Measurements from ENCODE around the gene GABBR2.

GABBR2 gene

GRCh38 chr9:98363644-98364043 is 345.1 kb downstream of the GABBR2 start:
- TF ChIP-seq EP300 (IDR thresholded peaks at IDR 0.05; ENCODE audit: borderline replicate concordance) (no peak), CREB1 (IDR thresholded peaks at IDR 0.05; ENCODE audit: low read depth) (no peak), RAD21 (IDR thresholded peaks at IDR 0.05; ENCODE audit: low read depth) (no peak), CEBPB (IDR thresholded peaks at IDR 0.05) (no peak), TCF12 (IDR thresholded peaks at IDR 0.05; ENCODE audit: low read depth) (no peak), NFIC (IDR thresholded peaks at IDR 0.05) (no peak), TEAD4 (IDR thresholded peaks at IDR 0.05) (no peak), TAF1 (IDR thresholded peaks at IDR 0.05; ENCODE audit: low read depth) (no peak), MAX (IDR thresholded peaks at IDR 0.05) (no peak), REST (IDR thresholded peaks at IDR 0.05; ENCODE audit: low read depth) (no peak), EGR1 (IDR thresholded peaks at IDR 0.05) (no peak), YY1 (IDR thresholded peaks at IDR 0.05; ENCODE audit: low read depth) (no peak), FOXM1 (IDR thresholded peaks at IDR 0.05; ENCODE audit: borderline replicate concordance, low read depth) (no peak), USF1 (IDR thresholded peaks at IDR 0.05) (no peak), ZBTB7A (IDR thresholded peaks at IDR 0.05; ENCODE audit: low read depth) (no peak)

- TF ChIP-seq RAD21 (IDR thresholded peaks at IDR 0.05; ENCODE audit: low read depth): no peak
- no peak for TF ChIP-seq USF1 (IDR thresholded peaks at IDR 0.05)
- TF ChIP-seq YY1 (IDR thresholded peaks at IDR 0.05; ENCODE audit: low read depth): no peak
- no peak for TF ChIP-seq EGR1 (IDR thresholded peaks at IDR 0.05)
- no peak for TF ChIP-seq TCF12 (IDR thresholded peaks at IDR 0.05; ENCODE audit: low read depth)
These were observed 346.0 kb downstream of the GABBR2 start for GRCh38 chr9:98362624-98363252.

- no peak for TF ChIP-seq CREB1 (IDR thresholded peaks at IDR 0.05; ENCODE audit: low read depth)
- TF ChIP-seq EP300 (IDR thresholded peaks at IDR 0.05; ENCODE audit: borderline replicate concordance): no peak
- TF ChIP-seq CEBPB (IDR thresholded peaks at IDR 0.05): no peak
- no peak for TF ChIP-seq NFIC (IDR thresholded peaks at IDR 0.05)
- TF ChIP-seq FOXM1 (IDR thresholded peaks at IDR 0.05; ENCODE audit: borderline replicate concordance, low read depth): no peak
- no peak for TF ChIP-seq TEAD4 (IDR thresholded peaks at IDR 0.05)
- no peak for TF ChIP-seq ZBTB7A (IDR thresholded peaks at IDR 0.05; ENCODE audit: low read depth)
- TF ChIP-seq MAX (IDR thresholded peaks at IDR 0.05): no peak
- no peak for TF ChIP-seq USF1 (IDR thresholded peaks at IDR 0.05)
- no peak for TF ChIP-seq RAD21 (IDR thresholded peaks at IDR 0.05; ENCODE audit: low read depth)
- TF ChIP-seq TCF12 (IDR thresholded peaks at IDR 0.05; ENCODE audit: low read depth): no peak
- no peak for TF ChIP-seq TAF1 (IDR thresholded peaks at IDR 0.05; ENCODE audit: low read depth)
- TF ChIP-seq EGR1 (IDR thresholded peaks at IDR 0.05): no peak
- TF ChIP-seq REST (IDR thresholded peaks at IDR 0.05; ENCODE audit: low read depth): no peak
- no peak for TF ChIP-seq YY1 (IDR thresholded peaks at IDR 0.05; ENCODE audit: low read depth)
These were observed 347.1 kb downstream of the GABBR2 start for GRCh38 chr9:98361645-98362044.

GRCh38 chr9:98360176-98360708 is 348.5 kb downstream of the GABBR2 start:
- TF ChIP-seq YY1 (IDR thresholded peaks at IDR 0.05; ENCODE audit: low read depth) (no peak), FOXM1 (IDR thresholded peaks at IDR 0.05; ENCODE audit: borderline replicate concordance, low read depth) (no peak), ZBTB7A (IDR thresholded peaks at IDR 0.05; ENCODE audit: low read depth) (no peak), TEAD4 (IDR thresholded peaks at IDR 0.05) (no peak), RAD21 (IDR thresholded peaks at IDR 0.05; ENCODE audit: low read depth) (no peak), EP300 (IDR thresholded peaks at IDR 0.05; ENCODE audit: borderline replicate concordance) (no peak), MAX (IDR thresholded peaks at IDR 0.05) (no peak), USF1 (IDR thresholded peaks at IDR 0.05) (no peak), TAF1 (IDR thresholded peaks at IDR 0.05; ENCODE audit: low read depth) (no peak), CREB1 (IDR thresholded peaks at IDR 0.05; ENCODE audit: low read depth) (no peak), CEBPB (IDR thresholded peaks at IDR 0.05) (no peak), NFIC (IDR thresholded peaks at IDR 0.05) (no peak), TCF12 (IDR thresholded peaks at IDR 0.05; ENCODE audit: low read depth) (no peak), EGR1 (IDR thresholded peaks at IDR 0.05) (no peak), REST (IDR thresholded peaks at IDR 0.05; ENCODE audit: low read depth) (no peak)
